Panc1 (cell line): ENCODE data around the gene GID4. TPM values are rescaled to one million over a fixed set of nuclear protein-coding genes. Genes with fewer than 3 reads are reported as not detected.

Experiments
- ATAC-seq: fragments of 200-7000 bp; cut with Tn5 transposase; 2 replicates; pipeline ENCODE4 v1.9.1; 2020; ENCODE audit warnings: mild to moderate bottlenecking, moderate library complexity
- BruUV-seq: library from RNA; stranded (reverse); fragments of 400-500 nt; replicated peaks from 2 replicates; lab custom pipeline; 2021; lab: Mats Ljungman, UMichigan
- CTCF ChIA-PET: fragments of 300-600 bp; sonication (Branson Sonifier 250); formaldehyde crosslinking; loops from one replicate; lab custom pipeline; 2022; ENCODE audit warnings: antibody characterized with exemption; lab: Charles Lee
- POLR2A ChIA-PET: fragments of 300-600 bp; sonication (Branson Sonifier 250); formaldehyde crosslinking; loops from one replicate; lab custom pipeline; 2022; ENCODE audit warnings: antibody characterized with exemption; lab: Charles Lee
- DNase-seq: peaks from one replicate; pipeline ENCODE4 v3.0.0-alpha.2; 2010; ENCODE audit warnings: low read depth, low spot score
- H3K27ac ChIP-seq: 2 replicates; pipeline ENCODE4 v1.5.1; 2011; ENCODE audit warnings: mild to moderate bottlenecking, low read length, inconsistent platforms
- H3K27me3 ChIP-seq: fragments of 200-500 bp; sonication (Bioruptor generic); 2 replicates; pipeline ENCODE4 v1.6.0; 2014; ENCODE audit warnings: low read length, inconsistent platforms; ENCODE audit not compliant: control insufficient read depth, insufficient read depth
- H3K36me3 ChIP-seq: fragments of 200-500 bp; sonication (Bioruptor generic); 2 replicates; pipeline ENCODE4 v1.5.1; 2014; ENCODE audit warnings: inconsistent platforms, mild to moderate bottlenecking, low read length, moderate library complexity; ENCODE audit not compliant: control insufficient read depth, insufficient read depth
- H3K4me1 ChIP-seq: 2 replicates; pipeline ENCODE4 v1.5.1; 2011; ENCODE audit warnings: inconsistent platforms, mild to moderate bottlenecking, low read length, moderate library complexity; ENCODE audit not compliant: control insufficient read depth, insufficient read depth
- H3K4me3 ChIP-seq, 2 experiments: 2 replicates each; pipeline ENCODE4 v1.5.1; 2011 to 2012; ENCODE audit warnings: low read depth in 2 of 2, low read length in 2 of 2, mild to moderate bottlenecking in 2 of 2, inconsistent platforms in 1 of 2, moderate library complexity in 1 of 2
- H3K9me3 ChIP-seq: fragments of 200-500 bp; sonication (Bioruptor generic); 2 replicates; pipeline ENCODE4 v1.5.1; 2014; ENCODE audit warnings: low read depth, mild to moderate bottlenecking, inconsistent platforms, low read length, moderate library complexity; ENCODE audit not compliant: control insufficient read depth, insufficient read depth
- CTCF ChIP-seq: fragments of 450-650 bp; IDR thresholded peaks from 2 replicates; pipeline ENCODE4 v1.5.1; 2017; ENCODE audit warnings: mild to moderate bottlenecking
- POLR2AphosphoS5 ChIP-seq: IDR thresholded peaks from 2 replicates; pipeline ENCODE4 v1.6.1; 2012; ENCODE audit warnings: mild to moderate bottlenecking, low read depth, low read length, moderate library complexity
- REST ChIP-seq, 2 experiments: IDR thresholded peaks; 2 replicates each; pipeline ENCODE4 v1.6.1; 2011 to 2012; ENCODE audit warnings: low read depth in 2 of 2, control low read depth in 1 of 2, low read length in 1 of 2, mild to moderate bottlenecking in 1 of 2, moderate library complexity in 1 of 2; ENCODE audit not compliant: insufficient read depth in 1 of 2
- SIN3A ChIP-seq: IDR thresholded peaks from 2 replicates; pipeline ENCODE4 v1.6.1; 2012; ENCODE audit warnings: low read depth, mild to moderate bottlenecking, low read length, moderate library complexity, borderline replicate concordance; ENCODE audit not compliant: insufficient read depth
- TCF7L2 ChIP-seq: IDR thresholded peaks from 2 replicates; pipeline ENCODE4 v1.6.1; 2011; ENCODE audit warnings: mild to moderate bottlenecking, low read depth, low read length, inconsistent platforms
- in situ Hi-C: cut with HindIII; loops from 2 replicates; pipeline ENCODE4 v1.10.0; 2016; ENCODE audit warnings: low sequenced_read_pairs, low pct_unique_long_range_greater_than_20kb
- intact Hi-C: fragments of 100-400 bp; cut with micrococcal nuclease; formaldehyde crosslinking; loops from one replicate; pipeline ENCODE4 v1.10.0; 2022; ENCODE audit not compliant: unreplicated experiment
- total RNA-seq: library from RNA; stranded (reverse); gene quantifications from one replicate; pipeline ENCODE4 v1.2.1, GENCODE V29; 2021; ENCODE audit not compliant: unreplicated experiment

The GID4 gene
- total RNA-seq, 1 experiment from 2014 or later, result 11.1 TPM

- Histone ChIP-seq H3K4me3 (no peak overlapping the region), H3K27me3 (no peaks in the 10 kb centered on the region), H3K9me3 (no peaks in the 10 kb centered on the region), H3K36me3 (no peaks in the 10 kb centered on the region; the same call in 1 of the 2 replicates), H3K4me1 (no peaks in the 10 kb centered on the region), H3K27ac (no peak overlapping the region)
- intact Hi-C loops, result no loop called here
- DNase-seq (no peak), ATAC-seq (no peak)
- in situ Hi-C loops, result no loop called here
- CTCF ChIA-PET, result no interaction called here
- TF ChIP-seq CTCF, result no peak
- no peak for TF ChIP-seq TCF7L2
- TF ChIP-seq POLR2AphosphoS5, result no peak
- BruUV-seq, result no TSS peak
- POLR2A ChIA-PET, result no interaction called here
Observed at GRCh38 chr17:18099516-18099915, 60.3 kb downstream of the GID4 start.

- H3K4me3 ChIP-seq, result no peak overlapping the region
- no peaks in the 10 kb centered on the region for H3K4me1 ChIP-seq
- TF ChIP-seq TCF7L2, result no peak
- no peak for TF ChIP-seq REST (IDR thresholded peaks at IDR 0.05; ENCODE audit: insufficient read depth in 1 of 2, low read depth in 2 of 2, low read length in 1 of 2)
- TF ChIP-seq SIN3A, result no peak
- no peak for TF ChIP-seq POLR2AphosphoS5
- no peak for TF ChIP-seq CTCF
- H3K27me3 ChIP-seq, result no peaks in the 10 kb centered on the region
- no peaks in the 10 kb centered on the region for H3K36me3 ChIP-seq
- ATAC-seq, result no peak
- H3K27ac ChIP-seq, result no peak overlapping the region
- no TSS peak for BruUV-seq
- DNase-seq, result no peak
- intact Hi-C loops, result no loop called here
- POLR2A ChIA-PET, result no interaction called here
- no peaks in the 10 kb centered on the region for H3K9me3 ChIP-seq
- in situ Hi-C loops, result no loop called here
- CTCF ChIA-PET, result no interaction called here
Observed at GRCh38 chr17:18100616-18101015, 61.4 kb downstream of the GID4 start.
